ENCODE results near the gene IQCH.

Gene IQCH

DNA sequence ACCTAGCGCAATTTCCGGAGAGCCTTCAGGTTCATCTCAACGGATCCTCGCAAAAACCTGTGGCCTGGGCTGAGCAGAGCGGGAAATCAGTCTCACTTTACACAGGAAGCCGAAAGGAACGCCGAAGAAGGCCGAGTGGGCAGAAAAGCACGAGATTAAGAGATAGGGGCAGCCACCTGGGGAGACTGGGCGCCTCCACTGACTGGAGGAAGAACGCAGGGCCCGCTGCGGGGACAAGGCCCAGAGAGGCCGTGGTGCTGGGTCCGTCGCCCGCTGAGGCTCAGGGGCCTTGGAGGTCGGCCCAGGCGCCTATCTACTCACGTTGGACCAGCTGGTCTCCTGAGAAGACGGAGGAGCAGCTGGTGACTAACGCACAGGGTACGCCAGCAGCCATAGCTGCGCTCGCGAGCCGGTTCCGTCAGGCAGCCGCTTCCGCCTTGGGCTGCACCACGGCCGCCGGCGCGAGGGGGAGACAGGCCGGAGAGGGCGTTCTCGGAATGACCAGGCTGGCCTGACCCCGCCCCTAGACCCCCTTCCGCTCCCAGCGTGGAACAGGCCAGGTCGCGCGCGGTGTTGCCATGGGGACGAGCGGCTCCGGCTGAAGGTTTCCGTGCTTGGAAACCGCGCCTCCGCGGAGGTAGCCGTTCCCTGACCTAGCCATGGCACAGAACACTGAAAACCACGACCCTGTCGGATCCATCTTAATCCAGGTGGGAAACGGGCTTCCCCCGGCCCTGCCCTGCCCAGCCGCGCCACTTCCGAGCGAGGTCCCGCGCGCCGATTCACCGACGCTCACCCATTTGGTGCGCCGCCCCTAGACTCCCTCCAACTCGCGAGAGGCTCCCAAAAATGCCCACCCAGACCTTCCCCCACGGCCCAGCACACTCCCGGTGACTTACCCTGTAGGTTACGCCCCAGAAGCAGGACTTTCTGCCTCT lies at the start of gene IQCH, which contains the start of gene AAGAB:
Gene IQCH (plus strand): TSS at position 549 of the 938 bp plus-strand sequence. CDS start 111 bp downstream, at position 660.
Gene AAGAB (minus strand): TSS at position 424 of the 938 bp plus-strand sequence. CDS start 30 bp downstream, at position 394.
- H3K9me3 ChIP-seq (ENCODE audit: control insufficient read depth in 2 of 2, low read length in 2 of 2), result no peaks in the 10 kb centered on the region
- H3K27me3 ChIP-seq (ENCODE audit: control insufficient read depth in 2 of 2, insufficient read depth in 2 of 2, low read length in 2 of 2), result no peaks in the 10 kb centered on the region
- peak within 1 kb of the TSS; percentile 98 to 99 for H3K4me3 ChIP-seq (ENCODE audit: low read length in 2 of 2)
- H3K4me1 ChIP-seq (ENCODE audit: control insufficient read depth in 2 of 2, insufficient read depth in 2 of 2, low read length in 2 of 2), result peaks cover 8 to 9% of the 10 kb centered on the region in 2 donors
- no peaks in the 10 kb centered on the region for H3K36me3 ChIP-seq (ENCODE audit: control insufficient read depth in 2 of 2, insufficient read depth in 2 of 2, low read length in 2 of 2)
- peak within 1 kb of the TSS; percentile 83 to 89 for H3K27ac ChIP-seq (ENCODE audit: low read depth in 2 of 2, low read length in 2 of 2)
- H3K9ac ChIP-seq (ENCODE audit: low read depth in 1 of 2, low read length in 2 of 2), result peak within 1 kb of the TSS; percentile 96

DNA sequence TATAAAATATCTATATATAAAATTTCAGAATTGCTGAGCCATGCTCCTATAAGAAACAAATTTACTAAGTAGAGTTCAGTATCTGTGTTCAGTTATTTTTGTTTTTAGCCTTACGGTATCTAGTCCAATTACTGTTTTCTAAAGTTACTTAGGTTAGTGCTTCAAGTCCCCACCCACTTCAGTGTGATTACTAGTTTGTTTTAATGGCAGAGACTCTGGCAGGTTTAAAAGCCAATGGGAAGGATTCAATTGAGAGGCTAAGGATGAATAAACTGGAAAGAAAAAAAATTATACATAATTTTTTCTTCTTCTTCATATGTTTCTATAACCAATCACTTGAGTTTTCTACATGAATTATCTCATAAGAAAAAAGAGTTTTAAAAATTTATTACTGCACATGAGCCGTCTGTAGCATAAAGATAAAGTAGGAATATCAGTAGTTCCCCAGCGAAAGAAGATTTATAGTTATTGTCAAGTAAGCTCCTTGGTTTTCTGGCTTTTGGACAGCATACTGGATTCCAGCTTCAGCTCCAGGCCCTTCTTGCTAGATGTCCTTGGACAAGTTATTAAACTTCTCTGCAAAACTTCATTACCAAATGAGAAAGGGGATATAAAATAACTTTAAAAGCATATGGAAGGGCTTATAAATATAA lies 46.9 kb upstream of the IQCH start:
- Histone ChIP-seq H3K4me1 (ENCODE audit: control insufficient read depth in 2 of 2, insufficient read depth in 2 of 2, low read length in 2 of 2) (no peaks in the 10 kb centered on the region), H3K9me3 (ENCODE audit: control insufficient read depth in 2 of 2, low read length in 2 of 2) (no peaks in the 10 kb centered on the region), H3K36me3 (ENCODE audit: control insufficient read depth in 2 of 2, insufficient read depth in 2 of 2, low read length in 2 of 2) (peaks cover 20 to 23% of the 10 kb centered on the region in 2 donors), H3K27me3 (ENCODE audit: control insufficient read depth in 2 of 2, insufficient read depth in 2 of 2, low read length in 2 of 2) (no peaks in the 10 kb centered on the region), H3K9ac (ENCODE audit: low read depth in 1 of 2, low read length in 2 of 2) (no peak overlapping the region), H3K27ac (ENCODE audit: low read depth in 2 of 2, low read length in 2 of 2) (no peak overlapping the region), H3K4me3 (ENCODE audit: low read length in 2 of 2) (no peak overlapping the region)

DNA sequence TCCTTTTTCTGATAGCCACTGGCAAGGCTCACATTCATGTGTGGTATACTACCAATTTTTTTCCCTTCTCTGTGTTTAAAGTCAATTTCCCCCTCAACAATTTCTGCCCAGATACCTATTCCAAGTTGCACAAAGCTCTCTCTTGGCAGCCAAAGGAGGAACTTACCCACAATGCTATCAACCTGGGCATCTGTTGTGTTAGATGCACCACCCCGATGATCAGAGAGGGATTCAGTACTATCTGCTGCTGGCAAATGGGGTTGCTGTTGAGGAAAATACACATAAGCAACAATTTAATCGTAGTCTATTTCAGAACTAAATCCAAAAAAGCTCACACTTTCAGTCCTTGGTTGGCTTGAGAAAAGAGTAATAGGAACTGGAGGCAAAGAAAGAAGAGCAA lies 46.2 kb upstream of the IQCH start:
- Histone ChIP-seq H3K9me3 (ENCODE audit: control insufficient read depth in 2 of 2, low read length in 2 of 2) (no peaks in the 10 kb centered on the region), H3K4me3 (ENCODE audit: low read length in 2 of 2) (no peak overlapping the region), H3K4me1 (ENCODE audit: control insufficient read depth in 2 of 2, insufficient read depth in 2 of 2, low read length in 2 of 2) (no peaks in the 10 kb centered on the region), H3K9ac (ENCODE audit: low read depth in 1 of 2, low read length in 2 of 2) (no peak overlapping the region), H3K27me3 (ENCODE audit: control insufficient read depth in 2 of 2, insufficient read depth in 2 of 2, low read length in 2 of 2) (no peaks in the 10 kb centered on the region), H3K36me3 (ENCODE audit: control insufficient read depth in 2 of 2, insufficient read depth in 2 of 2, low read length in 2 of 2) (peaks cover 18 to 19% of the 10 kb centered on the region in 2 donors), H3K27ac (ENCODE audit: low read depth in 2 of 2, low read length in 2 of 2) (no peak overlapping the region)

DNA sequence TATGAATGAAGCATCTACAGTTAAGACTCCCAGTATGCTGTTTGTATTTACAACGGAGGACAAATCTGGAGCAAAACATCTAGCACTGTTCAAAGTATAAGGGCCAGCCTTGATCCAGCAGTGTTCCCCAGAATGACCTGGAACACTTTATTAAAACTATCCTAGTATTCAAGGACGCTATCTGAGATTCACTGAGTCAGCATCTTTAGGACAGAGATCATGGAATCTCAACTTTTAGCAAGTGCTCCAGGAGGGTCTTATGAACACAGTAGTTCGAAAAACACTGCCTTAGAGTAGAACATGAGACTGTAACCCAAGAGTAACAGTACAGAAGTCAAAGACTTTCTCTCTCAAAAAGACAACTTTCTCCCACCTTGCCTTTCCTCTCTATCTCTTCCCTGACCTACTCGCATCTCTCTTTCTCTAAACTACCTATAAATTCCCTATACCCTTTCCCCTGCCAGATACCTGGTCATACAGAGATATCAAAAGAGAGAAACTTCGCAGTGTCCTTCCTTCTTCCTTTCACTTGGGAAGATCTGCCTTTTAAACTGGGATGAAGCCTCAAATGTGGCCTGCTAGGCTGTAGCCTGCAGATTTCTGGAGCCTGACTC lies 43.9 kb upstream of the IQCH start:
- H3K27me3 ChIP-seq (ENCODE audit: control insufficient read depth in 2 of 2, insufficient read depth in 2 of 2, low read length in 2 of 2), result no peaks in the 10 kb centered on the region
- no peak overlapping the region for H3K9ac ChIP-seq (ENCODE audit: low read depth in 1 of 2, low read length in 2 of 2)
- peaks cover 15 to 17% of the 10 kb centered on the region in 2 donors for H3K36me3 ChIP-seq (ENCODE audit: control insufficient read depth in 2 of 2, insufficient read depth in 2 of 2, low read length in 2 of 2)
- H3K4me1 ChIP-seq (ENCODE audit: control insufficient read depth in 2 of 2, insufficient read depth in 2 of 2, low read length in 2 of 2), result no peaks in the 10 kb centered on the region
- H3K4me3 ChIP-seq (ENCODE audit: low read length in 2 of 2), result no peak overlapping the region
- H3K9me3 ChIP-seq (ENCODE audit: control insufficient read depth in 2 of 2, low read length in 2 of 2), result no peaks in the 10 kb centered on the region
- no peak overlapping the region for H3K27ac ChIP-seq (ENCODE audit: low read depth in 2 of 2, low read length in 2 of 2)

DNA sequence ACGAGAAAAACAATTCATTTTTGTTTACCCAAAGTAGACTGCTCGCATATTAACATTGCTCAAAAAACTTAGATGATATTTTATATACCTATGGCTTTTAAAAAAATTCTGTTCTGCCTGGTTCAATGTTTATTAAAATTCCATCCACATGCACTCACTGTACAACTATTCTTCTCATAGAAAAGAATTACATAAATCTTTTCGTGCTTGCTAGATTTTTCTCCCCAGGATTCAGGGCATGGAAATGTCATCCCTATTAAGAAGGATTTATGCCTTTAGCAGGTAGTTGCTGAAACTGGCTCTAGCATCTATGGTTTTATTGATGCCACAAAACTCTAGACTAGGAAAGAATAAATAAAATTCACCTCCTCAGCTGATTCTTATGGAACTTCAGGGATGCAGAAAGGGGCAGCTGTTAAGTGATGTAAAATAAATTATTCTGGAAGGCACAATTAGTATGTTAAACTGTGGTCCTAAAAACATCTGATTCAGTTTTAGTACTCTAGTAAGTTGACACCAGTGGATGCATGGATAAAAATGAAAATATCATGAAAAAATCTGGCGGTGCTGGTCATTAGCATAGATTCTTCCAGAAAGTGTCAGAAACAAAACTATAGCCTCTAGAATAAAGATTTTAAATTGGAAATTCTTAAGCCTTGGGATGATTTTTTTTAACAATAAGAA lies 41.8 kb upstream of the IQCH start:
- Histone ChIP-seq H3K27ac (ENCODE audit: low read depth in 2 of 2, low read length in 2 of 2) (no peak overlapping the region), H3K4me3 (ENCODE audit: low read length in 2 of 2) (no peak overlapping the region), H3K9ac (ENCODE audit: low read depth in 1 of 2, low read length in 2 of 2) (no peak overlapping the region), H3K9me3 (ENCODE audit: control insufficient read depth in 2 of 2, low read length in 2 of 2) (no peaks in the 10 kb centered on the region), H3K36me3 (ENCODE audit: control insufficient read depth in 2 of 2, insufficient read depth in 2 of 2, low read length in 2 of 2) (peaks cover 6 to 11% of the 10 kb centered on the region in 2 donors), H3K4me1 (ENCODE audit: control insufficient read depth in 2 of 2, insufficient read depth in 2 of 2, low read length in 2 of 2) (no peaks in the 10 kb centered on the region), H3K27me3 (ENCODE audit: control insufficient read depth in 2 of 2, insufficient read depth in 2 of 2, low read length in 2 of 2) (no peaks in the 10 kb centered on the region)

DNA sequence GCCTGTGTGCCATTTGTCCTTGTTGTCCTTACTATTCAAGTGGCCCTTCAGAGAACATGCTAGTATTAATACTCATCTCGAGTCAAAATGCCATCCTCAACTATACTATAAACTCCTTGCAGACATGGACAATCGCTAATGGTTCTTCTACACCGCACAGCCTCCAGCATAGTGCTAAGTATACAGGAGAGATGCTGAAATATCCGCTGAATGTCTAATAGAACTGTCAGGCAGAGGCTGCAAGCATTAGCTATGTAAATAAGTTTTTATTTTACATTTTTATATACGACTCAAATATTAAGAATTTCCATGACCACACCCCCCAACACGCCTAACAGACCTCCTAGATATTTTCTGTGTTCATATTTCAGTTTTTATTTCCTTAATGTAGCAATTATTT lies 39.5 kb upstream of the IQCH start:
- no peaks in the 10 kb centered on the region for H3K9me3 ChIP-seq (ENCODE audit: control insufficient read depth in 2 of 2, low read length in 2 of 2)
- H3K9ac ChIP-seq (ENCODE audit: low read depth in 1 of 2, low read length in 2 of 2), result no peak overlapping the region
- H3K4me1 ChIP-seq (ENCODE audit: control insufficient read depth in 2 of 2, insufficient read depth in 2 of 2, low read length in 2 of 2), result no peaks in the 10 kb centered on the region
- H3K36me3 ChIP-seq (ENCODE audit: control insufficient read depth in 2 of 2, insufficient read depth in 2 of 2, low read length in 2 of 2), result peaks cover under 1 to 4% of the 10 kb centered on the region in 2 donors
- no peak overlapping the region for H3K27ac ChIP-seq (ENCODE audit: low read depth in 2 of 2, low read length in 2 of 2)
- no peak overlapping the region for H3K4me3 ChIP-seq (ENCODE audit: low read length in 2 of 2)
- no peaks in the 10 kb centered on the region for H3K27me3 ChIP-seq (ENCODE audit: control insufficient read depth in 2 of 2, insufficient read depth in 2 of 2, low read length in 2 of 2)

DNA sequence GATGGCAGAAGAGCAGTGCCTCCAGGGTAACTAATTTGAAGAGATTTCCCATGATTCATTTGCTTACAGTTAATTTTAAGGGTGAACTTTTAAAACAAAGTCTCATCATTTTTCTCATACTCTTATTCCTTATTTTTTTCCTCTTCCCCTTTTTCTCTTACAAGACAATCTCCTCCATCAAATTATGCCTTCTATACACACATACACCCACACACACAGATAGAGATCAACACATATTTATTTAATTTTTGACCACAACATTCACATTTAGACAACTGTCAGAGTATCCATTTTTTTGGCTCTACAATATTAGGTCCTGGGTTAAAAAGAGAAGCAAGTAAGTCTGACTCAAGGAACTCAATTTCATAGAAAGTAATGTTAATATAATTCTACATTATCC lies 37.7 kb upstream of the IQCH start:
- H3K27me3 ChIP-seq (ENCODE audit: control insufficient read depth in 2 of 2, insufficient read depth in 2 of 2, low read length in 2 of 2), result no peaks in the 10 kb centered on the region
- H3K9ac ChIP-seq (ENCODE audit: low read depth in 1 of 2, low read length in 2 of 2), result no peak overlapping the region
- H3K4me1 ChIP-seq (ENCODE audit: control insufficient read depth in 2 of 2, insufficient read depth in 2 of 2, low read length in 2 of 2), result no peaks in the 10 kb centered on the region
- peaks cover 4% of the 10 kb centered on the region in 2 donors for H3K36me3 ChIP-seq (ENCODE audit: control insufficient read depth in 2 of 2, insufficient read depth in 2 of 2, low read length in 2 of 2)
- no peak overlapping the region for H3K27ac ChIP-seq (ENCODE audit: low read depth in 2 of 2, low read length in 2 of 2)
- no peak overlapping the region for H3K4me3 ChIP-seq (ENCODE audit: low read length in 2 of 2)
- no peaks in the 10 kb centered on the region for H3K9me3 ChIP-seq (ENCODE audit: control insufficient read depth in 2 of 2, low read length in 2 of 2)

DNA sequence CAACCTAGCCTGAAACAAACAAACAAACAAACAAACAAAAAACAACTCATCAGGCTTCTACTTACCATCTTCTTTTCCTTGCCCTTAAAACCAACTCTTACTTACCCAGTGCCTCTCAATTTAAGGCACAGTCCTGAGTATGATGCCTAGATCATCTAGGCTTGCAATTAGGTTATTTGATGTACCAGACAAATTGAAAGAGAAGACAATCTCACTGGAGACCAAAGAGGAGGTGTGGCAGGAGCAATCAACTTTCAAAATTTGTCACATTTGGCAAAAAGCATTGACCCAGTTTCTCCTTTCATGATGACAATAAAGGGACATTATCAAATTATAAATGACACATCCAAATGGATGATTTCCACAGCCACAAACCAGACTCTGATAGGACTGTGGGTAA lies 36.2 kb upstream of the IQCH start:
- H3K9ac ChIP-seq (ENCODE audit: low read depth in 1 of 2, low read length in 2 of 2), result no peak overlapping the region
- H3K4me1 ChIP-seq (ENCODE audit: control insufficient read depth in 2 of 2, insufficient read depth in 2 of 2, low read length in 2 of 2), result peaks cover 0 to 4% of the 10 kb centered on the region in 2 donors
- no peak overlapping the region for H3K4me3 ChIP-seq (ENCODE audit: low read length in 2 of 2)
- H3K9me3 ChIP-seq (ENCODE audit: control insufficient read depth in 2 of 2, low read length in 2 of 2), result no peaks in the 10 kb centered on the region
- no peak overlapping the region for H3K27ac ChIP-seq (ENCODE audit: low read depth in 2 of 2, low read length in 2 of 2)
- peaks cover 4% of the 10 kb centered on the region in 2 donors for H3K36me3 ChIP-seq (ENCODE audit: control insufficient read depth in 2 of 2, insufficient read depth in 2 of 2, low read length in 2 of 2)
- H3K27me3 ChIP-seq (ENCODE audit: control insufficient read depth in 2 of 2, insufficient read depth in 2 of 2, low read length in 2 of 2), result no peaks in the 10 kb centered on the region

DNA sequence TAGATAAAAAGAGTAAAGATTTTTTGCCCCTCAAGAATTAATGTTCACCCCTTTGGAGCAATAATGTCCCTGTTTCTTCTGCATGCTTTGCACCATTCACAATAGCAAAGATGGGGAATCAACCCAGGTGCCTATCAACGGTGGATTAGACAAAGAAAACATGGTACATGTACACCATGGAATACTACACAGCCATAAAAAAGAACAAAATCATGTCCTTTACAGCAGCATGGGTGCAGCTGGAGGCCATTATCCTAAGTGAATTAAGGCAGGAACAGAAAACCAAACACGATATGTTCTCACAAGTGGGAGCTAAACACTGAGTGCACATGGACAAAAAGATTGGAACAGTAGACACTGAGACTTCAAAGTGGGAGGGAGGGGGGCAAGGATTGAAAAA lies 35.3 kb upstream of the IQCH start:
- no peak overlapping the region for H3K27ac ChIP-seq (ENCODE audit: low read depth in 2 of 2, low read length in 2 of 2)
- peaks cover 4% of the 10 kb centered on the region in 2 donors for H3K36me3 ChIP-seq (ENCODE audit: control insufficient read depth in 2 of 2, insufficient read depth in 2 of 2, low read length in 2 of 2)

More for the DNA sequence above, 35.3 kb upstream of the IQCH start:
- Histone ChIP-seq H3K4me1 (ENCODE audit: control insufficient read depth in 2 of 2, insufficient read depth in 2 of 2, low read length in 2 of 2) (peaks cover 0 to 8% of the 10 kb centered on the region in 2 donors), H3K27me3 (ENCODE audit: control insufficient read depth in 2 of 2, insufficient read depth in 2 of 2, low read length in 2 of 2) (no peaks in the 10 kb centered on the region), H3K9ac (ENCODE audit: low read depth in 1 of 2, low read length in 2 of 2) (no peak overlapping the region), H3K4me3 (ENCODE audit: low read length in 2 of 2) (no peak overlapping the region), H3K9me3 (ENCODE audit: control insufficient read depth in 2 of 2, low read length in 2 of 2) (no peaks in the 10 kb centered on the region)
